GM19023 (cell line): ENCODE data around the gene TSC22D3.
"Not testable (repeated sequence)": the region's sequence is repeated elsewhere in the genome, so short reads cannot be mapped to it uniquely, and the experiment has no call there.

Experiments
- ATAC-seq: cut with Tn5 transposase; IDR thresholded peaks from one replicate; pipeline ENCODE4 v1.9.1; 2021; ENCODE audit warnings: mild to moderate bottlenecking, moderate library complexity; ENCODE audit not compliant: unreplicated experiment

The TSC22D3 gene

DNA sequence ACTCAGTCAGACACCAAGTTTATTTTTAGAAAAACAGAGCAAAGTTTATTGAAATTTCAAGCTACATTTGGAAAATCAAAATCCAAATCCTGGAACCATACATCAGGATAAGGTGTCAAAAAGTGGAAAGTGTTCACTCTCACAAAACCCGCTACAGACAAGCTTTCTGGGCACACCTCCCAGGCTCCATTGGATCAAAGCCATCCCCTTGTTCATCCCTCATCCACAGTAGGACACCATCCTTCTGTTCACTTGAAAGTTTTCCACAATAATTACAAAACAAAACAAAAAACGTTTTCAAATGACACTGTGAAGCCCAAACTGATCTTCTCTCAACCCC, 62.4 kb downstream of the TSC22D3 start:
- no peak for ATAC-seq

DNA sequence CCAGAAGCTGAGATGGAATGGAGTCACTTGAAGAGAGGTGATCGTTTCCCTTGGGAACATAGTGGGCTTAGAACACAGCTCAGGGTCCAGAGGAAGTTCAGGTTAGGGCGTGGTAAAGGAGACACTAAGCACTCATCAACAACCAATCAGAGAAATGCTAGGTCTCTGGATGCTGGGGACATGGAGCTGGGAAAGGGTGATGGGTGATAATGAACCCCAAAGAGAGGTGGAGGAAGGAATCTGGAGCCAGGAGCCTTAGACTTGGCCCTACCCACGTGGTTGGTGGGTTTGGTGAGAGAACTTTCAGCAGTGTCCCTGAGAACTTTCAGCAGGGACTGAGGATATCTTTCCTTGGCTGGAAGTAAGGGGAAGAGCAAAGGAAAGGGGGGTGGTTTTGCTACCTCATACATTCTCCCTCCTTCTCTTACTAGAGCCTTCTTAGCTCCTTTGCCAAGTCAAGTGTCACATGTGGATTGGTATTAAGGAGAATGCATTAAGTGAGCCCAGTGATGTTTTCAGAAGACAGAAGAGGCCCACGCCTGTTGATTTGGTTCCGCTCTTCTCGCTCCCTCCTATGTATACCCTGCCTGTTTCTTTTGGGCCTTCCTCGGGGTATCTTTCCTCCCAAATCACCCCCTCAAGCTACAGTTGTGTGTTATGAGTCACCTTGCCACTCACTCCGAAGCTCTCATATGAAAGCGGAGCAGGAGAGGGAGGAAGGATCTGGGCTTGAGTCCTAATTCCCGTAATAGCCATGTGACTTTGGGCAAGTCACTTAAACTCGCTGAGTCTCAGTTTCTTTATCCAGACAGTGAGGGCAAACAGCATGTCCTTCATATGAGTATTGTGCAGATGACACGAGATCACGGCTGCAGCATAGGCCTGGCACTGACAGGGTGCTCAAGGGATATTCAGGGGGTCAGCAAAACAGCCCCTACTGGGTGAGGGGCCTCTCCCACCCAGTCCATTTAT, 63.1 kb downstream of the TSC22D3 start:
- ATAC-seq: no peak

DNA sequence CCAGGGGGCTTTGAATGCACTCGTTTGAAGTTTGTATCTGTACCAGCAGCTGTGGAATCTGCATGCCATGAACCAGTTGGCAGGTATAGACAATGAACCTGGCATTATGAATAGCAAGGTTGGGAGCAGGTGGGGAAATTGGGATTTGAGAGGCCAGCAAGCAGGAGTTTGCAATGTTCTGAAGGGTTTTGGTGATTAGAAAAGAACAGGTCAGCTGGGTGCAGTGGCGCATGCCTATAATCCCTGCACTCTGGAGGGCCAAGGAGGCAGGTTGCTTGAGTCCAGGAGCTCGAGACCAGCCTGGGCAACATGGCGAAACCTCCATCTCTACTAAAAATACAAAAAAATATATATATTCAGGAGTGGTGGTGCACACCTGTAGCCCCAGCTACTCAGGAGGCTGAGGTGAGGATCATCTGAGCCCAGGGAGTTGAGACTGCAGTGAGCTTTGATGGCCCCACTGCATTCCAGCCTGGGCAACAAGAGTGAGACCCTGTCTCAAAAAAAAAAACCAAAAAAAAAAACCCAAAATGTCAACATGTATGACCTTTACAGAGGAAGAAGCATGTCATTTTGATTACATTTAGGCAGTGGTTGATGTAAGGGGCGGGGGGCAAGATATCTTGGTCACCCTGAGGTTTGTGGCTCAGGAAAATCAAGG, 63.9 kb downstream of the TSC22D3 start:
- ATAC-seq: no peak

DNA sequence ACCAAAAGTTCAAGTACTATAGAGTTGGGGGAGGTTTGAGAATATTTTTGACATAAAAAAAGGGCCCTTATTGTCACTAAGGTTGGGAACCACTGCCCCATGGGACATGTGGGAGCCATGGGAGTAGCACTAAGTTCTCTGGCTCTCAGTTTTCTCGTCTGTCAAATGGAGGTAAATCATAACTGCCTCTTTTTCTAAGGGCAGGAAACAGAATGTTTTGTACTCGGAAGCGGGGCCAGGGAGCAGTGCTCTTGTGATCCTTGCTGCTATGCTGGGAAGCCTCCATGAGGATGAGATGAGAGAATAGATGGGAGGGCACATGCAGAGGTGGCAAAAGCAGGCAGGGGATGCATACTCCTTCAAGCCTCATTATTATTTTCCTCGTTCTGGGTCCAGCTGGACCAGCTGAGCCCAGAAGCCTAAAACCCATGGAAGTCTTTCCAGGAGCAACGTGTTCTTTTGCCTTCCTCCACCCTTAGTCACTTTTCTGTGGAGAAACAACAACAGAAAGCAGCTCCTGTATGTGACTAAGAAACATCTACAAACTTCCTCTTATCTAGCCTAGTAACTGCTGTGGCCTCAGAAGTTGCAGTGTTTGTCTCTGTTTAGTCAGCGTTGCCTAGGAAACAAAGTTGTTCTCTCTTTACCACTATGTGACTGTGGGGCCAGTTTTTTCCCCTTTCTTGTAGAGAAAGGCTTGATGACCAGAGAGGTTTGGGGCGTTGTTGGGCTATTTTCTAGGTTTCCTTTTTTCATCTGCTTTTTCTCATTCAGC, 64.8 kb downstream of the TSC22D3 start:
- ATAC-seq: peak; percentile 92

DNA sequence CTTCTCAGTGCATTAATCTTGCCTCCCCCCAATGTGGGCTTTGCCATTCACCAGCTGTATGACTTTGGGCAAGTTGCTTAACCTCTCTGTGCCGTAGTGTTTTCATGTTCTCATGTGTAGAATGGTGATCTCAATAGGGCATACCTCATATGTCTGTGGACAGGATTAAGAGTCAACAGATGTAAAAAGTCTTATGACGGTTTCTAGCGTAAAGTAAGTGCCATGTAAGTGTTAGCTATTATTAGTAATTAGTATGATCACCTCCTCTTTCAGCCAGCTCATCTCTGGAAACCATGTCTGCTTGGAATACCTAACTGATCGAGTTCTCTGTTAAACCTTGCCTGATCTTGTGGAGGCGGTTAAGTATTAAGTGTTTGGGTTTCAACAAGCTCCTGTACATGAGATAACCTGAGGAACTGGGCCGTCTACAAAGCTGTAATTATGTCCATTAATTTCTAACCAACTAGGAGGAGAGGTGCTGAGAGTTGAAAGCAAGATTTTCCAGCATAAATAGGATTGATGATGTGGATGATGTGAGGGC, 66.3 kb downstream of the TSC22D3 start:
- no peak for ATAC-seq

DNA sequence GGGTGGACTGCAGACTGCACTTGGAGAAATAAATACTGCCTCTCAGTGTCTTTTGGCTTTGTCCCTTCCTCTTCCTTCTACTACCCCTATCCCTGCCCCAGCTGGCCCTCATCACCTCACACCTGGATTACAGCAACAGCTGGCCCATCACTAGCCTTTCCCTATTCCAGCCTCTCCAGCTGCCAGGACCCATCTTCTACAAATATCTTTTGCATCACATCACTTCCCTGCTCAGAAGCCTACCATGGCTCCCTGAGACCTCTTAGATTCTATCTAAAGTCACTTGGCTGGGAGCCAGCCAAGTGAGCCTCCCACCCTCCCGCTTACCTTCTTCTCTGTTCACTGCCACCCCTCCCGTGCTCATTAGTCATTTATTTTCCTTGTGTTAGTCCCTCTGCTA, 66.8 kb downstream of the TSC22D3 start:
- ATAC-seq: no peak

DNA sequence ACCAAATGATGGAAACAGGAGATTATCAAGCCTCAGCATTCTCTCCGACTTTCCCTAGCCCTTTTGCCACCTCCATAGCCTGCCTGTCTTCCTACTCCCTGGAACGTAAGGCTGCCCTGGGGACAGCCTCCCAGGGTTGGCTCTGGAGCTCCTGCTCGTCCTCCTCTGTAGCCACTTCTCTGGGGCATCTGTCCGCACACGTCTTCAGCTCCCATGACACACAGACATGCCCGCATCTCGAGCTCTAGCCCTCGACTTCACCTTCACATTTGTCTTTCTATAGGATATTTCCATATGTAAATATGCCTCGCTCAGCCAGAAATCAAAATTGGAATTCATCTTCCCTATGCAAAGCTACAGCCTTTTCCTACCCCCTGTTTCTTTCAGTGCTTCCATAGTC, 67.7 kb downstream of the TSC22D3 start:
- ATAC-seq: no peak

DNA sequence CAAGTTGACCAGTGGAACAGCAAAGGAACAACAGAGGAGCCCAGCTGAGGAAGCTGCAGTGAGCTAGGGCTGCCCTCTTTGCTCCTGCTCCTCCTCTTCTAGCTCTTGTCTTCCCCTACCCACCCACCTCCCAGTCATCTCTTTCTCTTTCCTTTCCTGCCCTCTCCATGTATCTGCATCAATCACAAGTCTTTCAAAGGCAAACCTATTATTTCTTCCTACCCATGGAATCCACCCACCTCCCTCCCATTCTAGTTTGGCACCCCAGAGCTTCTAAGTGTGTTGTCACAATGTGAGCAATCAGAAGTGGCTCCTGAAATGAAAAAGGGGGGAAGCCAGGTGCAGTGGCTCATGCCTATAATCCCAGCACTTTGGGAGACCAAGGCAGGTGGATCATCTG, 69.3 kb downstream of the TSC22D3 start:
- ATAC-seq: no peak

DNA sequence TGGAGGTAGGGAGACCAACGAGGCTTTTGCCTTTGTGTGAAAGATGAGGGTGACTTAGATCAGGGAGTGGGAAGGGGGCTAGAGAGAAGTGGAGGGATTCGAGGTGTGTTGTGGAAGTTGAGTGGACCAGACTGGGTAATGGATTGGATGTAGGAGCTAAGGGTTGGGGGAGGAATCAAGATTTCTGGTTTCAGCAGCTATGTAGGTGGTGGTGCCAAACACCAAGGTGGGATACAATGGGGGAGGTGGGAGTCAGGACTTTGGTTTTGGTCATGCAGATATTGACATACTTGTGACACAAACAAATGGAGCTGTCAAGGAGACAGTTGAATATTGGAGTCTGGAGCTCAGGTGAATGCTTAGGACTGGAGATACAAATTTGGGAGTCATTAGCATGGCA, 71.0 kb downstream of the TSC22D3 start:
- no peak for ATAC-seq

DNA sequence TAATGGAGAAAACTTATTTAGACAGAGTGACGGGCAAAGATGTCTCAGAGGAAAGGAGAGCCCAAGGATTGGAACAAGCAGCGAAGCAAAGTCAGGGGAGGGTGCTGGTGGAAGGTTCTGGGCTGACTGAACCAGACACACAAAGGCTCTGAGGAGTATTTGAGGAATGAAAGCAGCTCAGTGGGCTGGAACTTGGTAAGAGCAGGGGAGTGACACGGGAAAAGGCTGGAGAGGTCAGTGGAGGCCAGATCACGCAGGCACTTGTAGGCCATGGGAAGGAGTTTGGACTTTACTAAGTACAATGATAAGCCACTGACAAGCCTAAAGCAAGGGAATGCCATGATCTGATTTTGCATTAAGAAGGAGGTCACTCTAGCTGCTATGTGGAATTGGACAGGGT, 71.4 kb downstream of the TSC22D3 start:
- no peak for ATAC-seq

DNA sequence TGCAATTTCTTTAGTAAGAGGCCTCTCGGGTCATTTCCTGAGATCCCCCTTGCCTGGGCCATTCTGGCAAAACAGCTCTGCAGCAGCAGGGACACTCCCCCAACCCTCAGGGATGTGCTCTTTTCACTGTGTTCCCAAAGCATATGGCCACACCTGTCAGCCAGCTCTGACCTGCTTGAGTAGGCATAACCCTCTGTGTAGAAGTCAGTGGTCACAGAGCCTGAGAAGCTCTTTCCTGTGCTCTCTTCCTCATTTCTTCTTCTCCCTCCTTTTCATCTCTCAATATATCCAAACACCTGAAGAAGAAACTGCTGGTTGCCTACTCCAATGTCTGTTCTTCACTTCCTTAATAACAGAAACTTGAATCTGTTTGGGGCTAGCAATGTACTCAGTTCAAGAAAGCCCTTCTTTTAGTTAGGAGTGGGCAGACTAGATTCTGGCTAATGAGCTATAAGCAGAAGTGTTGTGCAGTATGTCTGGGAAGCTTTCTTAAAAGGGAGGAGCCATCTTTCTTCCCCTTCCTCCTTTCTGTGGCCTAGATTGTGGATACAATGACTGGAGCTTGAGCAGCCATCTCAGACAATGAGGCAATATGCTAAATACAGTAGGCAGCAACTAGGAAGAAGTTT, 74.0 kb downstream of the TSC22D3 start:
- ATAC-seq: peak; percentile 78

DNA sequence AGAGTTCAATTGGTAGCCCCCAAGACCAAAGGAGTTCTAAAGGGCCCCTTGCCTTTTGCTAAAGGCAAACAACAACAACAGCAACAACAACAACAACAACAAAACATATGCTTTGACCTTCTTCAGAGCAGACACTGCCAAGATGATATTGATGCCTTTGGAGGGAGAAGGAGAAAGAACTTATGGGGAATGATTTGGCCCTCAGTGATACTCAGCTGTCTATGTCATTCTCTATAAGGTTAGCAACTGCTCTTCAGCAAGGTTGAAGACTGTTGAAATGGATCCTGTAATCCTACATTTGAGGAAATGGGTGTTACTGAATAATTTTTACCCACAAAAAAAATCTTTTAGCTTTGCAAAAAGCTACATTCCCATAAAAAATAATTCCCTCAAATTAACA, 74.8 kb downstream of the TSC22D3 start:
- no peak for ATAC-seq

DNA sequence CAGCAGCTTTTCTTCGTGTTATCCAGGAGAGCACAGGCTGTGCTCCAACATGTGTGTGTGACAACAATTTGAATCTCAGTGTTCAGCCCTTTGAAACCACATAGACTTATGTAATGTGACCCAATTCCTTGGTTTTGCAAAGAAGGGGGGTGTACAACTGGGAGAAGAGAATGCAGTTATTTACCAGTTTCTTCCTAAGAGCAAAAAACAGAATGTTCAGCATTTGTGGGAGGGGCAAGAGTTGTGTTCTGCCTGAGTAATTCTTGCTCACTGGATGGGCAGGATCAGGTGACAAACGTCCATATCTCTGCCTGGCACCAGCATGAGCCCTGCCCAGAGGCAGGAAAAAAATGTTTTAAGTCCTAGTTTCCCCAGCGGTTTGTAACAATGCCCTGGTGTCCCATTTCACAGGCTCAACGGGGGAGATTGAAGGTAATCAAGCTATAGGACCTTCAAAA, 75.2 kb downstream of the TSC22D3 start:
- no peak for ATAC-seq

DNA sequence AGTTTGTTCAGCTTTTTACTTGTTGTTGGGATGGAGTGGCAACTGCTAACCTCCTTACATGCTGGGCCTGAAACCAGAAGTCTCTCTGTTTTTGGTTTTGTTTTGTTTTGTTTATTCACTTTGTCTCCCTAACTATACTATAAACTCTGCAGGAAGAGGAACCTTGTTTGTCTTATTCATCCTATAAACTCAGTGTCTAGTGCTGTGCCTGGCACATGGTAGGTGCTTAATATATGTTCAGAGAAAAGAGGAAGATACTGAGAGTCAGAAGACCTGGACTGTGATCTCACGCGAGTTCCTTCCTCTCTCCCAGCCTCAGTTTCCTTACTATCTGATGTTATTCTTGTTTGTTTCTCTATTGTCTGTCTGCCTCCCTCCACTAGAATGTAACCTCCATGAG, 76.0 kb downstream of the TSC22D3 start:
- no peak for ATAC-seq

DNA sequence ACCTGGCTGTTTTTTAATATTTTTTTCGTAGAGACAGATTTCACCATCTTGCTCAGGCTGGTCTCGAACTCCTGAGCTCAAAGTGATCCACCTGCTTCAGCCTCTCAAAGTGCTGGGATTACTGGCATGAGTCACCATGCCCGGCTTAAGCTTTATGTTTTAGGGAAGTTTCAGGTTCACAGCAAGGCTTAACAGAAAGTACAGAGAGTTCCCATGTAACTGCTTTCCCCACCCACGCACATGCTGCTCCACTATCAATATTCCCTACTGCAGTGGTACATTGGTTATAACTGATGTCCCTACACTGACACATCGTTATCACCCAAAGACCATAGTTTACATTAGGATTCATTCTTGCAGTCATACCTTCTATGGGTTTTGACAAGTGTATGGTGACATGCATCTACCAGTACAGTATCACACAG, 84.6 kb downstream of the TSC22D3 start:
- no peak for ATAC-seq

DNA sequence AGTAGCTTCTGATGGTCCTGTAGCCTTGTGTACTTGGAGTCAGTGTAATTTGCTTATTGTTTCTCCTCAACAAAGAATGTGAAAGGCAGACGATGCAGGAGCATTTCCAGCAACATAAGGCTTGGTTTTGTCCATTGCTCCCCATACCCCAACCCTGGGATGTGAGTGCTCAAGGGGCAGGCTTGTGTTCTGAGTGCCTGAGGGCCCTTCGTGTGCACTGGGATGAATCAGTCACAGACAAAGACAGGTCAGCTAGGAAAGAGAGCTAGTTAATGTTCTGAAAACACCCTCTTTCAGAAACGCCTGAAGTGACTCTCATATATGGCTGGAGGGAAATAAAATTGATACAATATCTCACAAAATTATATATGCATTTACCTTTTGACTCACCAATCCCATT, 88.1 kb downstream of the TSC22D3 start:
- ATAC-seq: no peak

DNA sequence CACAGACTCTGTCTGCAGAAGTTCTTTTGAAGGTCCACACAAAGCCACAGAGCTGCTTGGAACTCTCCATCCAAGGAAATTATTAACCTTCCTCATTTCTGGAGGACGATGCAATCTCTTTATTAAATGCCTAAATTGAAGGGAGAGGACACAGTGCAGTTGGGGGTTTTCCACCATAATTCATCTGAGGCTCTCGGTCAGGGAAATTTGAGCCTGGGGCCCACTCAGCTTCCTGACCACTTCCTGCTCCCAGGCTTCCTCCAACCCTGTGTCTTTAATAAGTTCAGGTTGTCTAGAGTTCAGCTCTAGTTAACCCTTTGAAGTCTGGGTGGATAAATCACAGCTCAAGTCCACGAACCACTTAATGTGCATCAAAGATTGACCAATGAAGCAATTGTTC, 88.8 kb downstream of the TSC22D3 start:
- ATAC-seq: no peak

DNA sequence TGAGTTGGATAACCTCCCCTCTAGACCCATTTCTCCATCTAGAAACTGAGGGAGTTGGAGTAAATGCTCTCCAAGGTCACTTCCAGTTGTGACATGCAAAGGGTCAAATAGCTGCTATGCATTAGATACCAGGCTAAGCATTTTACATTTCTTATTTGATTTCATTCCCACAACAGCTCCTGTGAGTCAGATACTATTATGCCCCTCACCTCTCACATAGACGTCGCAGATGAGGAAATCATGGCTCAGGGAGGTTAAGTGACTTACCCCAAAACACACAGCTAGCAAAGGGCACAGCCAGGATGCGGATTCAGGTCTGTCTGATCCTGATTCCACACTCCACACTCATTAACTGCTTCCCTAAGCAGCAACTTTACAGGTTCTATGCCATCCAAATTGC, 89.6 kb downstream of the TSC22D3 start:
- no peak for ATAC-seq

DNA sequence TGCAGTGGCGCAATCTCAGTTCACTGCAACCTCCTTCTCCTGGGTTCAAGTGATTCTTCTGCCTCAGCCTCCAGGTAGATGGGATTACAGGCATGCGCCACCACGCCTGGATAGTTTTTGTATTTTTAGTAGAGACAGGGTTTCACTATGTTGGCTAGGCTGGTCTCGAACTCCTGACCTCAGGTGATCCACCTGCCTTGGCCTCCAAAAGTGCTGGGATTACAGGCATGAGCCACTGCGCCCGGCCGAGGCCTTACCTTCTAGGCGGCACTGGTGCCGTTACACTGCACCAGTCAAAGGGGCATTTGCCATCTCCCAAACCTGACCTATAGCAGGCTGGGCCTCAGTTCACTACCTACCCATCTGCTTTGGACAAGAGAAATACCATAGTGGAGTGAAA, 90.0 kb downstream of the TSC22D3 start:
- not testable (repeated sequence) for ATAC-seq

DNA sequence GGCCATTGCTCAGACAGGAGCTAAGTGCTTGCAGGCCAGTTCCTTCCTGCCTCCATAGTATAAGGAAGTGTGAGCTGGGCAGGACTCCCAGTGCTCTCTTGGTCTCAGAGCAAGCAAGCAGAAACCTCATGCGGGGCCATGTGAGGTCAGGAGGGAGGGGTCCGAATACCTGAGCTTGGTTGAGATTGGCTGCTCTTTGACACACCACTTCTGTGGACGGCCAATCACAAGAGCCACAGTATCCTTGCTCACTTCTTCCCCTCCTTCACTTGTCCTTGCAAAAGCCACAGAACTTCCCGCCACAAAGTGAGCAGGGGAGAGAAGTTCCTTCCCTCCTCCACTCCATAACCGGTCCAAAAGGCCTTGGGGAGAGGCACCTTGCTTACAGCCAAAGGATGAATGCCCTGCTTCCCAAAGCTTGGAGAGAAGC, 90.6 kb downstream of the TSC22D3 start:
- ATAC-seq: peak; percentile 89

DNA sequence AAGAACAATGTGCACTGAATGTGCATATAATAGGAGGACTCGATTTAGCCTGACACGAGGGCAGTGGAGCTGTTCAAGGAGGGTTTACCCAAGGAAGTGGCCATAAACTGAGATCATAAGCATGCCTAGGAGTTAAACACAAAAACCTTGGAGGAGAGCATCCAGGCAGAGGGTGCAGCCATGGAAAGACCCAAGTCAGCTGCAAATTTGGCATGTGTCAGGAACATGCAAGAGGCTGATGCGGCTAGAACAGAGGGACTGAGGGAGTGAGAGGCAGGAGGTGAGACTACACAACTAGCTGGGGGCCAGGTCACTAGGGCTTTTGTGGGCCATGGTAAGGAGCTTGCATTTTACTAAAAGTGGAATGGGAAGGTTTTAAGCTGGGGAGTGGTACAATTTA, 91.7 kb downstream of the TSC22D3 start:
- no peak for ATAC-seq
